Measurements from ENCODE around the gene CHCHD4. TPM values are rescaled to one million over a fixed set of nuclear protein-coding genes. Genes with fewer than 3 reads are reported as not detected.

Gene CHCHD4
- total RNA-seq, 4 donors from 2014 or later: 15.1 to 20.2 (median 16.0) TPM

DNA sequence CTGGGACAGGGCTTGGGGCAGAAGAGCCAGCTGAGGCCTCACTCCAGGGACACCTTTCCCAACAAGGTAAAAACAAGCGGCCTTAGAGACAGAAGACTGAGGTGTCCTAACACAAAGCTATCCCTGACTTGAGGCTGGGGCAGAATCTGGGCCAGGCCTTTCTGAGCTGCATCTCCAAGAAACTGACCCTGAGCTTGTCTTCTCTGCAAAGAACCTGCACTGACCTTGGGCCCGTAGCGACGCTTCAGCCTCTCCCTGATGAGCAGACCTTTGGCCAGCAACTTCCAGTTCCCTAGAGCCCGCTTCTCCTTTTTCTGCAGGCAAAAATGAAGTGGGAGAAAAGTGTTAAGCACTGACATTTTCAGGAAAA, 22.4 kb upstream of the CHCHD4 start:
- Histone ChIP-seq H3K27me3 (no peaks in the 10 kb centered on the region), H3K9me3 (no peaks in the 10 kb centered on the region), H3K27ac (peak overlapping the region in 2 of 3 donors; percentile 15 to 24), H3K4me1 (peaks cover 23 to 38% of the 10 kb centered on the region in 2 donors), H3K36me3 (peaks cover 13 to 27% of the 10 kb centered on the region in 2 donors), H3K4me3 (replicated peaks in 1 of 3) (no peak overlapping the region)
- intact Hi-C loops (cut with DNase I): no loop called here
- no peak for DNase-seq
- TF ChIP-seq, protein P1, sequence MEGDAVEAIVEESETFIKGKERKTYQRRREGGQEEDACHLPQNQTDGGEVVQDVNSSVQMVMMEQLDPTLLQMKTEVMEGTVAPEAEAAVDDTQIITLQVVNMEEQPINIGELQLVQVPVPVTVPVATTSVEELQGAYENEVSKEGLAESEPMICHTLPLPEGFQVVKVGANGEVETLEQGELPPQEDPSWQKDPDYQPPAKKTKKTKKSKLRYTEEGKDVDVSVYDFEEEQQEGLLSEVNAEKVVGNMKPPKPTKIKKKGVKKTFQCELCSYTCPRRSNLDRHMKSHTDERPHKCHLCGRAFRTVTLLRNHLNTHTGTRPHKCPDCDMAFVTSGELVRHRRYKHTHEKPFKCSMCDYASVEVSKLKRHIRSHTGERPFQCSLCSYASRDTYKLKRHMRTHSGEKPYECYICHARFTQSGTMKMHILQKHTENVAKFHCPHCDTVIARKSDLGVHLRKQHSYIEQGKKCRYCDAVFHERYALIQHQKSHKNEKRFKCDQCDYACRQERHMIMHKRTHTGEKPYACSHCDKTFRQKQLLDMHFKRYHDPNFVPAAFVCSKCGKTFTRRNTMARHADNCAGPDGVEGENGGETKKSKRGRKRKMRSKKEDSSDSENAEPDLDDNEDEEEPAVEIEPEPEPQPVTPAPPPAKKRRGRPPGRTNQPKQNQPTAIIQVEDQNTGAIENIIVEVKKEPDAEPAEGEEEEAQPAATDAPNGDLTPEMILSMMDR (IDR thresholded peaks at IDR 0.05): no peak
- TF ChIP-seq POLR2A (IDR thresholded peaks at IDR 0.05): no peak
- WGBS, 2 donors: 89 to 99% methylated on average over 5 of the region's 5 CpGs

DNA sequence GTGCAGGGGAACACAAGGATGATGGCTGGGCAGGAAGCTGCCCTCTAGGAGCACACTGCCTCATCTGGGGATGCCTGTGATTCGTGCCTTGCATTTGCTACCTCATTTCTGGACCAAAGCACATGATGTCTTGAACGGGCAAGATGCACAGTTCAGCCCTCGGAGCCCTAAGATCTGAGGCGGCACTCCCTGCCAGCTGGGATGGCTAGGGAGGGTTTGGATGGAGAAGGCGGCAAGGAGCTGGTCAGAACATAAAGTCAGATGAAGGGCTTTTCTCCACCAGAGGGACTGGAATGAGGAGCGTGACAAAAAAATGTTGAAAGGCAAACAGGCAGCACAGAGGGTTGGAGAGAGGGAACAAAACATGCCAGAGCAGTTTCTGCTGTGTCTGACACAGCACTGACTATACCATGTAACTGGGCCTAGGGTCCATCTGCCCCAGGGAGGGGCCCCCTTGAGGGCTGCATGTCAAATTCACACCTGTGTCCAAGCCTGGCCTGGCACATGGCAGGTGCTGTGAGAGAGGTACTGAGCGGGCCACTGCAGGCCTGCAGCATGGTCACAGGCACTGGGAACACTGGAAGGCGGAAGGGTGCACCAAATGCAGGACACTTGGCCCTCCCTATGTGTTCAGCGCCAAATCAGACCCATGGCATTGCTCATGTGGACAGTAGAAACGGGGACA, 21.9 kb upstream of the CHCHD4 start:
- Histone ChIP-seq H3K27ac (peak overlapping the region in 2 of 3 donors; percentile 95), H3K4me1 (peaks cover 23 to 42% of the 10 kb centered on the region in 2 donors), H3K4me3 (replicated peaks in 1 of 3) (no peak overlapping the region), H3K36me3 (peaks cover 14 to 28% of the 10 kb centered on the region in 2 donors), H3K27me3 (no peaks in the 10 kb centered on the region), H3K9me3 (no peaks in the 10 kb centered on the region)
- no peak for DNase-seq
- TF ChIP-seq, protein P1 (IDR thresholded peaks at IDR 0.05): no peak
- no peak for TF ChIP-seq POLR2A (IDR thresholded peaks at IDR 0.05)
- intact Hi-C loops (cut with DNase I): no loop called here
- 95 to 96% methylated on average over 10 of the region's 10 CpGs for WGBS, 2 donors

DNA sequence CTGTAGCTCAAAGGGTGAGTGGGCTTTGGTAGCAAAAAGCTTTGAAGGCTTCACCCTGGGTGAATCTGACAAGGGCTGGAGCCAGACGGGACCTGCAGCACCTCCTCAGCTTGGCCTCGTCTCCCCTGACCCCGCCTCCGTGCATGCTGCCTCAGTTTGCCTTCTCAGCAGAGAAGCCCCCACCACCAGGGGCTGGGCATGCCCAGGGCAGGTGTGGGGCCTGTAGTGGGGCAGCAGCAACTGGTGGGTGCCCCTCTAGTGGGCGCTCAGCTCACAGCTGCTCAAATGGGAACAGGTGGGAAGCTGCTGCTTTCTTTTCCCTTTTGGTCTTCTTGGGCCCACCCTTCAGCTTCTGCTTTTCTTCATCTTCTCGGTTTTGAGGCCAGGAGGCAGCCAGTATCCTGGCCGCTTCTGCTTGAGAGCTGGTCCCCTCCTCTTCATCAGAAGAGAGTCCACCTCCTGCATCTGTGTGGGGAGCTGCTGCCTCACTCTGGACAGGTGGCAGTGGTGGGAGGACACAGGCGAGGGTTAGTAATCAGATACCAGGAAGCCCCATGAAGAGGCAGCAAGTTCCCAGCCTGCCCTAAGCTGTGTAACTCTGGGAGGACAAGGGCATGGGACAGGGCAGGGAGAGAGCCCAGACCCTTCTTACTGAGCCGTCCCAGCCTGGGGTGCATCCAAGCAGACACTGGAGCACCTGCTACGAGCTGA, 21.2 kb upstream of the CHCHD4 start:
- H3K4me1 ChIP-seq: peaks cover 23 to 42% of the 10 kb centered on the region in 2 donors
- peaks cover 12 to 33% of the 10 kb centered on the region in 2 donors for H3K36me3 ChIP-seq
- H3K9me3 ChIP-seq: no peaks in the 10 kb centered on the region
- H3K27me3 ChIP-seq: no peaks in the 10 kb centered on the region
- intact Hi-C loops (cut with DNase I): no loop called here
- no peak for TF ChIP-seq POLR2A (IDR thresholded peaks at IDR 0.05)
- TF ChIP-seq, protein P1 (IDR thresholded peaks at IDR 0.05): no peak
- peak overlapping the region; percentile 92 to 95 (median 95) for H3K27ac ChIP-seq
- WGBS, 2 donors: 87 to 88% methylated on average over 8 to 10 of the region's 10 CpGs
- no peak for DNase-seq
- H3K4me3 ChIP-seq (replicated peaks in 1 of 3): no peak overlapping the region

DNA sequence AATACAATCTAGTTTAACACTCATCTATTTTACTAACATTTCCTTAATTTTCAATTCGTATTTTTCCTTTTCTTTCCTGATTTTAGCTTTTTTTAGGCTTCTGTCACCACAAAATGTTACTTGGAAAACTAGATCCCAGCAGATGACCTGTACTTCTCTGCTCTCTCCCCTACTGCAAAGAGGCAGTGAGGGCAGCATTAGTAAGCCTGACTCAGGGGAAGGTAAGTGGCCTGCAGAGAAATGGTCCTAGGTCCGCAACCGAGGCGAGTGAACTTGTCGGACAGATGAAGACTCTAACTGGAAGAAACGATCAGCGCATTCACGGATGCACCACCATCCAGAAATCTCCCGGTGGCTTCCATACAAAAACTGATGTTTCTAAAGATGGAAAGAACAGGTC, 20.6 kb upstream of the CHCHD4 start:
- peak overlapping the region; percentile 92 to 95 (median 95) for H3K27ac ChIP-seq
- H3K27me3 ChIP-seq: no peaks in the 10 kb centered on the region
- no peak for TF ChIP-seq POLR2A (IDR thresholded peaks at IDR 0.05)
- TF ChIP-seq, protein P1 (IDR thresholded peaks at IDR 0.05): no peak
- 89 to 93% methylated on average over 9 of the region's 9 CpGs for WGBS, 2 donors
- DNase-seq: no peak
- H3K36me3 ChIP-seq: peaks cover 12 to 38% of the 10 kb centered on the region in 2 donors
- H3K4me3 ChIP-seq (replicated peaks in 1 of 3): no peak overlapping the region
- no peaks in the 10 kb centered on the region for H3K9me3 ChIP-seq
- H3K4me1 ChIP-seq: peaks cover 23 to 42% of the 10 kb centered on the region in 2 donors
- intact Hi-C loops (cut with DNase I): no loop called here
